Cardiac muscle cell (in vitro differentiated cells and primary cell): Measurements from ENCODE around the gene PKP4. TPM values are rescaled to one million over a fixed set of nuclear protein-coding genes. Genes with fewer than 3 reads are reported as not detected.

ENCODE experiments used
- DNase-seq, 2 donors: peaks; one replicate each; pipeline versions ENCODE4 v3.0.0 to v3.0.0-alpha.2; 2010 to 2017; ENCODE audit warnings: low read depth in 1 of 2, low spot score in 1 of 2
- H3K27ac ChIP-seq: fragments of 200-600 bp; sonication (generic); 2 replicates; pipeline ENCODE4 v1.5.1; 2016
- H3K27me3 ChIP-seq: fragments of 200-600 bp; sonication (generic); 2 replicates; pipeline ENCODE4 v1.6.0; 2016; ENCODE audit warnings: control low read depth
- H3K36me3 ChIP-seq: fragments of 200-600 bp; sonication (generic); 2 replicates; pipeline ENCODE4 v1.5.1; 2016; ENCODE audit warnings: control low read depth
- H3K4me1 ChIP-seq: fragments of 200-600 bp; sonication (generic); 2 replicates; pipeline ENCODE4 v1.8.1; 2017; ENCODE audit warnings: low read depth, mild to moderate bottlenecking, mixed run types
- H3K4me3 ChIP-seq: fragments of 200-600 bp; sonication (generic); 2 replicates; pipeline ENCODE4 v1.5.1; 2016; ENCODE audit warnings: mild to moderate bottlenecking
- H3K9me3 ChIP-seq: fragments of 200-600 bp; sonication (generic); 2 replicates; pipeline ENCODE4 v1.5.1; 2017; ENCODE audit warnings: low read depth, mild to moderate bottlenecking, control low read depth
- CTCF ChIP-seq: IDR thresholded peaks from 2 replicates; pipeline ENCODE4 v1.5.1; 2012; ENCODE audit warnings: low read depth, mild to moderate bottlenecking, low read length
- polyA plus RNA-seq: library from polyadenylated mRNA; unstranded; fragments of >200 nt; fragmentation: Nextera tagmentation; extraction: Ambion mirVana; gene quantifications from 2 replicates; pipeline ENCODE4 v1.2.1, GENCODE V29; 2016
- total RNA-seq: library from RNA; depleted of rRNA; stranded (reverse); fragments of >200 nt; gene quantifications from 2 replicates; pipeline ENCODE4 v1.2.3, GENCODE V29; 2016

The PKP4 gene
- total and polyA plus RNA-seq, 2 experiments from 2014 or later: 7.2 to 73.1 TPM

DNA sequence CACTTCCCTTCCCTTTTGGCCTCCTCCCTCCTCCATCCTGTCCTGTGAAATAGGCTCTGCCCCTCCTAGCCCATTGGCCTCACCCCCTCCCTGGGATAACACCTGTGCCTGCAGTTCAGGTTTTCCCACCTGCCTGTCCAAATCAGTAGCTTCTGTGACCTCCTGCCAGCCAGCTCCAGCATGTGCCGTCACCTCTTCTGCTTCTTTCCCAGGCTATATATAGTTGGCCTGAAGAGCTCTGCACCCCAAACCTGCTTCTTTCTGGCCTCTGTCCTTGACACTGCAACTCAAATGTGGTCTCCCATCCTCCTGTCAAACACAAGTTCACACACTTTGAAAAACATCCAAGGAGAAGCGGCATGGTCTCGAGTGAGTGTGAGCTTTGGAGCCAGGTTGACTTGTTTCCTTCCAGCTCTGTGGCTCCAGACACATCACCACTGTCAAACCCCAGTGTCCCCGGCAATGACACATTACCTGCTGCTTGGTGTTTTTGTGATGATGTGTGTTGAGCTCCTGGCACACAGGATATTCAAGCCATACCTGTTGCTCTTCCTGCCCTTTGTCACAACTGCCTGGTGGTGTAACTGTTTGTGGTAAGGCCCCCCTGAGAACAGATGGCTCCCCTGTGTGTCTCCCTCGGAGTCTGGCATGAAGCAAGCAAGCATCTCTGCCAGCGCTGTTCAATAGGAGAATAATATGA lies 194.8 kb downstream of the PKP4 start:
- no peaks in the 10 kb centered on the region for H3K27me3 ChIP-seq
- no peak for TF ChIP-seq CTCF
- peak in 1 of 2 donors; percentile 64 for DNase-seq

GRCh38 chr2:158655628-158656027 lies 198.9 kb downstream of the PKP4 start:
- no peak for DNase-seq
- Histone ChIP-seq H3K4me1 (peaks cover 18% of the 10 kb centered on the region), H3K27ac (no peak overlapping the region), H3K27me3 (no peaks in the 10 kb centered on the region), H3K36me3 (no peaks in the 10 kb centered on the region), H3K9me3 (no peaks in the 10 kb centered on the region), H3K4me3 (no peak overlapping the region)
- TF ChIP-seq CTCF: no peak

More for the DNA sequence above, 194.8 kb downstream of the PKP4 start:
- Histone ChIP-seq H3K27ac (peak overlapping the region; percentile 88), H3K36me3 (no peaks in the 10 kb centered on the region), H3K4me1 (peaks cover 19% of the 10 kb centered on the region), H3K9me3 (no peaks in the 10 kb centered on the region), H3K4me3 (no peak overlapping the region)

GRCh38 chr2:158656492-158657229 lies 199.9 kb downstream of the PKP4 start:
- DNase-seq: no peak

GRCh38 chr2:158658396-158658795 lies 201.6 kb downstream of the PKP4 start:
- no peak for TF ChIP-seq CTCF
- H3K27me3 ChIP-seq: no peaks in the 10 kb centered on the region
- H3K4me3 ChIP-seq: no peak overlapping the region
- H3K9me3 ChIP-seq: no peaks in the 10 kb centered on the region
- H3K36me3 ChIP-seq: peaks cover 8% of the 10 kb centered on the region
- no peaks in the 10 kb centered on the region for H3K4me1 ChIP-seq
- no peak for DNase-seq
- no peak overlapping the region for H3K27ac ChIP-seq

More at GRCh38 chr2:158656492-158657229, 199.9 kb downstream of the PKP4 start:
- Histone ChIP-seq H3K27ac (no peak overlapping the region), H3K9me3 (no peaks in the 10 kb centered on the region), H3K4me3 (no peak overlapping the region), H3K36me3 (no peaks in the 10 kb centered on the region), H3K4me1 (peaks cover 8% of the 10 kb centered on the region), H3K27me3 (no peaks in the 10 kb centered on the region)
- no peak for TF ChIP-seq CTCF

- Histone ChIP-seq H3K27me3 (no peaks in the 10 kb centered on the region), H3K27ac (no peak overlapping the region), H3K4me1 (no peaks in the 10 kb centered on the region), H3K36me3 (peaks cover 10% of the 10 kb centered on the region), H3K9me3 (no peaks in the 10 kb centered on the region), H3K4me3 (no peak overlapping the region)
- TF ChIP-seq CTCF: no peak
- DNase-seq: no peak
These were observed 202.7 kb downstream of the PKP4 start for GRCh38 chr2:158659483-158659882.
